HG03342 (cell line): Measurements from ENCODE around the gene ID1.

Source experiments
- ATAC-seq: cut with Tn5 transposase; IDR thresholded peaks from one replicate; pipeline ENCODE4 v1.9.1; 2021; ENCODE audit warnings: mild to moderate bottlenecking, moderate library complexity; ENCODE audit not compliant: unreplicated experiment

The ID1 gene

DNA sequence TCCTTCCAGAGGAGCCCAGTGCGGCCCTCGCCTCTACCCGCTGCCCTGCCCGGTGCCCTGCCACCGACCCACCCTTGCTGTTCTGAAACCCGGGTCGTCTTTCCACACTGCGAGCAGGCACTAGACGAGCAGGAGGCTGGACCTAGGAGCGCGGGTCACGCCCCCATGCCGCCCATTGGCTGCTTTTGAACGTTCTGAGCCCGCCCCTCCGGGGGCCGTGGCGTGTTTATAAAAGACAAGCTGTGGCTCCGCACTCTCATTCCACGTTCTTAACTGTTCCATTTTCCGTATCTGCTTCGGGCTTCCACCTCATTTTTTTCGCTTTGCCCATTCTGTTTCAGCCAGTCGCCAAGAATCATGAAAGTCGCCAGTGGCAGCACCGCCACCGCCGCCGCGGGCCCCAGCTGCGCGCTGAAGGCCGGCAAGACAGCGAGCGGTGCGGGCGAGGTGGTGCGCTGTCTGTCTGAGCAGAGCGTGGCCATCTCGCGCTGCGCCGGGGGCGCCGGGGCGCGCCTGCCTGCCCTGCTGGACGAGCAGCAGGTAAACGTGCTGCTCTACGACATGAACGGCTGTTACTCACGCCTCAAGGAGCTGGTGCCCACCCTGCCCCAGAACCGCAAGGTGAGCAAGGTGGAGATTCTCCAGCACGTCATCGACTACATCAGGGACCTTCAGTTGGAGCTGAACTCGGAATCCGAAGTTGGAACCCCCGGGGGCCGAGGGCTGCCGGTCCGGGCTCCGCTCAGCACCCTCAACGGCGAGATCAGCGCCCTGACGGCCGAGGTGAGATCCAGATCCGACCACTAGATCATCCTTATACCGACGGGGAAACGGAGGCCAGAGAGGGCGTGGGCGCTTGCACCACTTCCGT lies at the start of gene ID1:
TSS of gene ID1 (plus strand) at position 259 of the 871 bp plus-strand sequence. CDS start at position 358, 99 bp downstream.
- ATAC-seq: peak; percentile 81

DNA sequence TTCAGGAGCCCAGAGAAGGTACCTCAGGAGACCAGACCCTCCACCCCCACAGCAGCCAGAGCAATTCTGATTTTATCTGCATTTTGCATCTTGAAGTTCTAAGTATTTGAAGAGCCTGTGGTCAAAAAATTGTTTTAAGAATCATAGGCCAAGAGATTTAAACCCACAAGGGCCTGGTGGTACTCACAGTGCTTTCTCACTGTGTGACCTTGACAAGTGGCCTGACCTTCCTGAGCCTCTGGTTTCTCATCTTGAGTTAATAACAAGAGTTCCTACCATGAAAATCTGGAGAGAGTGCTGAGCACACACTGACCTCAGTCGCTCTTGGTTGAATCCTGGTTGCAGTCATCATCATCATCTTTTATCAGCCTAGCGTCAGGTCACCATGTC lies 45.4 kb upstream of the ID1 start:
- no peak for ATAC-seq

- ATAC-seq: peak; percentile 46
Observed at GRCh38 chr20:31560094-31560745, 44.9 kb upstream of the ID1 start.

GRCh38 chr20:31560746-31561598 lies 44.1 kb upstream of the ID1 start:
- ATAC-seq: no peak

DNA sequence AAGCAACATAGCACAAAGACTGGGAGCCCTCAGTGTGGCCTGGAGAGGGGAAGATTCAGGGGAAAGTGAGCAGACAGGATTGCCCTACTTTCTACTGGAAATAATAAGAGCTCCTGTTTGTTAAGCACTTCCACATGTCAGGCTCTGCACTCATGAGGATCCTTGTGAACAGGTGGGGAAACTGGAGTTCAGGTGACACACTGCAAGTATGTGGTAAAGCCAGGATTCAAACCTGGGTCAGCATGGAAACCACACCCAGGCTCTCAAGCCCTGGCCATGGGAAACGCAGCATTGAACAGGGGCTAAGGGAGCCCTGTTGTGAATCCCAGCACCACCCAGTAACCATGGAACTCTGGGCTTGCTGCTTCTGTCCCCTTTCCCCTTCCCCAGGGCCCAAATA lies 42.8 kb upstream of the ID1 start:
- no peak for ATAC-seq

GRCh38 chr20:31564284-31564683 lies 40.8 kb upstream of the ID1 start:
- no peak for ATAC-seq

- ATAC-seq: no peak
Observed at GRCh38 chr20:31565699-31566318, 39.3 kb upstream of the ID1 start.

DNA sequence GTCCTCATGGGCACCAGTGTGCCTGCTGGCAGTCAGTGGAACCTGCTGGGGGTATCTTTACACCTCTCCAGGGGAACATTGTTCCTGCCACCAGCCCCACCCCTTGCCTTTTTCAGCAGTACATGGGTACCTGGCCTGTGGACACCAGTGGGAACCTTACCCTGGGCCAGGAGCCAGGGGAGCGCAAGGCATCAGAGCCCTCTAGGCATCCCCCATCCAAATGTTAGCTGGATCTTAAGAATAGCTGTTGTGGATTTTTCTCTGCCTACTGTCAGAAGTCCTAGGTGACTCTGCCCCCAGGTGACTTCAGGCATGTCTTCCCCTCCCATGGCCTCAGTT lies 38.8 kb upstream of the ID1 start:
- no peak for ATAC-seq

- ATAC-seq: no peak
Observed at GRCh38 chr20:31566658-31567379, 38.3 kb upstream of the ID1 start.

- ATAC-seq: no peak
Observed at GRCh38 chr20:31567380-31567720, 37.7 kb upstream of the ID1 start.

GRCh38 chr20:31568041-31568731 lies 36.9 kb upstream of the ID1 start:
- no peak for ATAC-seq

DNA sequence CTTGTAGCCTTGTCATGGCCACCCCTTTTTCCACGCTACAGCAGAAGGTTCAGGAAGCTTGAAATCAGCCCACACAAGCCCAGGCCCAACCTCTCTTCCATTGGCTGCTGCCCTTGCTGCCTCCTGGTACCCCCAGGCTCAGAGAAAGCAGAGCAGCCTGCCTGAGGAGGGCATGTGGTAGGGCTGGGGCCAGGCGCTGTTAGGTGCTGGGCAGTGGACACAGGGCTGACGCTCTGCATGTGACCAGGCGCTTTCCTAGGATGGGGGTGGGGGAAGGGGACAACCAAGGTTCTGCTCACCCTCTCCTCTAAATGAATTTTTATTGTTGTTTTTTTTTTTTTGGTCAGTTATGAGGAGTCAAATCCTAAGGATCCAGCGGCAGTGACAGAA lies 36.3 kb upstream of the ID1 start:
- ATAC-seq: no peak

DNA sequence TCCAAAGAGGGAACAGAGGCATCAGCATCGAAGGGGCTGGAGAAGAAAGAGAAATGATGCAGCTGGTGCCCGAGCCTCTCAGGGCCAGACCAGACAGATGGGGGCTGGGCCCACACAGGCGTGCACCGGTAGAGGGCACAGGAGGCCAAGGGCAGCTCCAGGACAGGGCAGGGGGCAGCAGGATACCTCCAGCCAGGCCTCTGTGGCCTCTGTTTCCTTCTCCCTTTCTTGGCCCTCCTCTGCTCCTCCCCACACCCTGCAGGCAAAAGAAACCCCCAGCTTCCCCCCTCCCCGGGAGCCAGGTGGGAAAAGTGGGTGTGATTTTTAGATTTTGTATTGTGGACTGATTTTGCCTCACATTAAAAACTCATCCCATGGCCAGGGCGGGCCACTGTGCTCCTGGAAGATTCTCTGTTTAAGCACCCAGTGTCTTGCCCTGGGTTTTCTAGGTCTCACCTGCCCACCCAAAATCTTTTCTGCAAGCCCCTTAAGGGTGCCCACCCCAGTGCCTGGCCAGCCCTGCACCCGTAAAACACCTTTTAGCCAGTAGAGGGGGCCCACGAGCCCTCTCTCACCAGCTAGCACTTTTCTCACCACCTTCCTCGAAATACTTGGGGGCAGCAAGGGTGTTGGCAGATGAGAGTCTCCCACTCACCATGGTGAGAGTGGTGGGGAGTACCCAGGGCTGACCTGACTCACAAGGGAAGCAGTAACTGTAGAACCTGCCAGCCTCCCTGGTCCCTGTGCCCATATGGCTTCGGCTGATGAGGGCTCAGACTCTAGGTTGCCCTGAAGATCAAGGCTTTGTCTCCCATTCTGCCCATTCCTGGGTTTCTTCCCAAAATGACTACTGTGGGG lies 35.7 kb upstream of the ID1 start:
- no peak for ATAC-seq

DNA sequence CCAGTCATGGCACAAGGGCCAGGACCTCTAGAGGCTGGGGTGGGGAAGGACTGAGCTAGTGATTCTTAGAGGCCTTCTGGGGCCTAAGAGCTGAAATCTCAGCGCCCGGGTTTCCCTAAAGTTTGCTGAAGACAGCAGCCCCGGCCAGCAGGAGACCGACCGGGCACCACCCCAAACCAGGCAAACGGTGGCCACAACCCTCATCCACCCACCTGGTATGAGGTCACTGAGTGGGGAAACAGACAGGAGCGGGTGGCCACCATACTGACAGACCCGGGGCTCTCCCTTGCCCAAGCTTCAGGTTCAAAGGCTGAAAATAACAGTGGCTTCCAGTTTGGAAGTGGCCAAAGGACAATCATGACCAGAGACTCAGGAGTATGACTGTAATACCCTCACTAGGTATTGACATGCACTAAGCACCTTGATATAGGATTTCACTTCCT lies 35.0 kb upstream of the ID1 start:
- ATAC-seq: no peak

DNA sequence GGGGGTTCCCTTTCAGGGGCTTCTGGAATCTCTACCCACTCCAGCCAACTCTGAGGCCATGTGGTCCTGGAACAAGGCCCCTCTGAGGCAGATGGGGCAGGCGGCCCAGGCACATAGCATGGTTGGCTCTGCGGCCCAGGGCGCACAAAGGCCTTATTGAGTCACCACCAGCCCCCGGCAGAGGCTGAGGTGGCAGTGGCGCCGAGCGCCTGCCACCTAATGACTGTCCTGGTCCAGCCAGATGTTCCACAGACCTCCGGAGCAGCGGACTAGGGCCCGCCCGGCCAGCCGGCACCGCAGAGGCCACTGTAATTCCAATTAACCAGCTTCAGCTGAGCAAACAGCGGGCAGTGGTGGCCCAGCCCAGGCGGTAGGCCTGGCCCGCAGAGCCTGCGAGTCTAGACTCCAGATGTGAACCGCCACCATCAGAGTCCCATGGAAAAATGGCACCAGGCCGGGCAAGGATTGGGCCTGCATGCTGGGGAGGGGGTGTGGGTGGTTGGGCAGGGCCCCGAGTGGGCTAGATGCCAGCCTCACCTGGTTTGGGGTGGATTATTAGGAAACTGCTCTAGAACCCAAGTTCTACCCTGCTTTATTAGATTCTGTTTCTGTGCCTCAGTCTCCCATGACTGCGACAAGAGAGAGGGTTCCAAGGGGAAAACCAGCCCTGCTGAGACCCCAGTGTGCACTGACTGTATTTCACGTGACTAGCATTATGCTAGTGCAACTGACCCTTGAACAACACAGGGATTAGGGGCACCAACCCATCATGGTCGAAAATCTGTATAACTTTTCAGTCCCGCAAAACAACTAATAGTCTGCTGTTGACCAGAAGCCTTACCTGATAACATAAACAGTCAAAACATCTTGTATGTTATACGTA lies 34.1 kb upstream of the ID1 start:
- ATAC-seq: no peak

GRCh38 chr20:31572042-31572700 lies 32.9 kb upstream of the ID1 start:
- ATAC-seq: peak; percentile 2
